Suprapubic skin (tissue), 3 donors: ENCODE results near the gene IQSEC2.

Experiments used
- EP300 ChIP-seq: sonication (generic); formaldehyde crosslinking; IDR thresholded peaks from one replicate; pipeline ENCODE4 v1.6.1; 2017; ENCODE audit warnings: antibody characterized with exemption
- POLR2A ChIP-seq, 2 donors: fragments of 450-650 bp; IDR thresholded peaks; one replicate each; pipeline ENCODE4 v1.6.1; 2017; ENCODE audit warnings: antibody characterized with exemption in 2 of 2, mild to moderate bottlenecking in 2 of 2, moderate library complexity in 2 of 2
- TF ChIP-seq, protein P1 (sequence below), 2 donors: fragments of 200-600 bp in 1 of 2; fragments of 450-650 bp in 1 of 2; sonication (generic) in 1 of 2; IDR thresholded peaks; one replicate each; pipeline ENCODE4 v1.5.1; 2016 to 2019; ENCODE audit warnings: antibody characterized with exemption in 2 of 2, mild to moderate bottlenecking in 1 of 2, moderate library complexity in 1 of 2

DNA sequence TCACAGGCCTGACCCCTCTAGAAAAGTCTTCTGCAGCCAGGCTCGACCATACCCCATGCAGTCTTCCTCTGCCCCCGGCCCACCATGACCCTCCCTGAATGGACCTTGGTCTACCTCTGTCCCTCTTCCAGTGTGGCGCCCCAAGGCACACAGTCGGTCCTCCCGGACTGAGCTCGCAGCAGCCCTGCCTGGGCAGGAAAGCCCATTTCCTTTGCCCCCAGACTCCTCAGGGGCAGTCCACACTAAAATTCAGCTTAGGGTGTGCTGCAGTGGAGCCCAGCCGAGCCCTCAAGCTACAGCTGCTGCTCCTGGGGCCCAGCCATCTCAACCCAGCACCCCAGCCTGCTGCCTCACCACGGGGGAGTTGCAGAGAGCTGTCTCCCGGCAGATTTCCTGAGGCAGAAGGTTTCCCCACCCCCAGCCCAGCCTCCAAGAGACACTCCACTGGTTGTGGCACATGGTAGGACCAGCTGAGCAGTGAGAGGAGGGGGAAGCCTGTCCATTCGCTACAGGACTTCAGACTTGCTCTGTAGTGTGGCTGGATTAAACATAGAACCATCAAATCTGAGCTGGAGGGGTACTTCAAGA, 37.5 kb upstream of the IQSEC2 start:
- TF ChIP-seq EP300 (no peak), POLR2A (IDR thresholded peaks at IDR 0.05) (no peak)
- TF ChIP-seq, protein P1, sequence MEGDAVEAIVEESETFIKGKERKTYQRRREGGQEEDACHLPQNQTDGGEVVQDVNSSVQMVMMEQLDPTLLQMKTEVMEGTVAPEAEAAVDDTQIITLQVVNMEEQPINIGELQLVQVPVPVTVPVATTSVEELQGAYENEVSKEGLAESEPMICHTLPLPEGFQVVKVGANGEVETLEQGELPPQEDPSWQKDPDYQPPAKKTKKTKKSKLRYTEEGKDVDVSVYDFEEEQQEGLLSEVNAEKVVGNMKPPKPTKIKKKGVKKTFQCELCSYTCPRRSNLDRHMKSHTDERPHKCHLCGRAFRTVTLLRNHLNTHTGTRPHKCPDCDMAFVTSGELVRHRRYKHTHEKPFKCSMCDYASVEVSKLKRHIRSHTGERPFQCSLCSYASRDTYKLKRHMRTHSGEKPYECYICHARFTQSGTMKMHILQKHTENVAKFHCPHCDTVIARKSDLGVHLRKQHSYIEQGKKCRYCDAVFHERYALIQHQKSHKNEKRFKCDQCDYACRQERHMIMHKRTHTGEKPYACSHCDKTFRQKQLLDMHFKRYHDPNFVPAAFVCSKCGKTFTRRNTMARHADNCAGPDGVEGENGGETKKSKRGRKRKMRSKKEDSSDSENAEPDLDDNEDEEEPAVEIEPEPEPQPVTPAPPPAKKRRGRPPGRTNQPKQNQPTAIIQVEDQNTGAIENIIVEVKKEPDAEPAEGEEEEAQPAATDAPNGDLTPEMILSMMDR (IDR thresholded peaks at IDR 0.05) = no peak
